ENCODE measurements around the gene CCT7.

Gene CCT7

GRCh38 chr2:73227086-73227485, 7.0 kb upstream of the CCT7 start:
- no peak for DNase-seq

- DNase-seq = no peak
Observed at GRCh38 chr2:73228631-73229030, 5.5 kb upstream of the CCT7 start.

- DNase-seq = no peak
Observed at GRCh38 chr2:73232403-73233153, 1.5 kb upstream of the CCT7 start.

GRCh38 chr2:73233154-73233931, 765 bp upstream of the CCT7 start, which contains the start of gene PRADC1:
Gene PRADC1, minus strand, starts transcription at chr2:73233239. Its CDS starts 79 bp downstream, at chr2:73233160.
- peak; percentile 100 for DNase-seq

GRCh38 chr2:73235315-73236028, 1.4 kb downstream of the CCT7 start:
- DNase-seq = no peak

GRCh38 chr2:73237168-73237567, 3.1 kb downstream of the CCT7 start:
- no peak for DNase-seq

- no peak for DNase-seq
Observed at GRCh38 chr2:73238149-73238548, 4.0 kb downstream of the CCT7 start.

GRCh38 chr2:73238976-73239375, 4.9 kb downstream of the CCT7 start:
- DNase-seq = no peak

- DNase-seq = peak; percentile 28
Observed at GRCh38 chr2:73239776-73240175, 5.7 kb downstream of the CCT7 start.

- DNase-seq = peak; percentile 79
Observed at GRCh38 chr2:73243884-73244570, 9.9 kb downstream of the CCT7 start.

- DNase-seq = no peak
Observed at GRCh38 chr2:73244580-73244979, 10.5 kb downstream of the CCT7 start.

GRCh38 chr2:73246850-73247249, 12.7 kb downstream of the CCT7 start:
- no peak for DNase-seq

- no peak for DNase-seq
Observed at GRCh38 chr2:73249636-73250035, 15.5 kb downstream of the CCT7 start.

- DNase-seq = no peak
Observed at GRCh38 chr2:73250872-73251846, 17.1 kb downstream of the CCT7 start.

GRCh38 chr2:73252238-73253027, 18.3 kb downstream of the CCT7 start:
- DNase-seq = no peak

- no peak for DNase-seq
Observed at GRCh38 chr2:73253400-73253799, 19.3 kb downstream of the CCT7 start.

- no peak for DNase-seq
Observed at GRCh38 chr2:73253901-73254300, 19.8 kb downstream of the CCT7 start.

- DNase-seq = no peak
Observed at GRCh38 chr2:73254343-73255006, 20.4 kb downstream of the CCT7 start.

GRCh38 chr2:73255007-73255644, 21.0 kb downstream of the CCT7 start:
- DNase-seq = no peak

Data from NCI-H226 (cell line).